Naive B cell (primary cell): Measurements from ENCODE around the gene TPRG1. TPM values are rescaled to one million over a fixed set of nuclear protein-coding genes. Genes with fewer than 3 reads are reported as not detected.

ENCODE experiments used
- ATAC-seq, 2 donors: fragments of 150-1000 bp; cut with Tn5 transposase; 2 replicates each; pipeline ENCODE4 v1.10.0; 2021; ENCODE audit warnings: low read depth in 2 of 2, mild to moderate bottlenecking in 2 of 2, moderate library complexity in 2 of 2
- DNase-seq: peaks from one replicate; pipeline ENCODE4 v3.0.0; 2022
- H3K27ac Mint-ChIP-seq, 6 donors: one replicate each; pipeline ENCODE4 v1.8.0; 2020 to 2022; ENCODE audit warnings: mild to moderate bottlenecking in 6 of 6, mixed read lengths in 6 of 6, moderate library complexity in 5 of 6, inconsistent platforms in 2 of 6
- H3K27me3 Mint-ChIP-seq, 3 donors: one replicate each; pipeline ENCODE4 v1.8.0; 2021 to 2022; ENCODE audit warnings: mixed read lengths in 3 of 3, mild to moderate bottlenecking in 1 of 3
- H3K36me3 Mint-ChIP-seq, 2 donors: one replicate each; pipeline ENCODE4 v1.8.0; 2020 to 2022; ENCODE audit warnings: mixed read lengths in 2 of 2, inconsistent platforms in 1 of 2, mild to moderate bottlenecking in 1 of 2
- H3K4me1 Mint-ChIP-seq, 3 donors: one replicate each; pipeline ENCODE4 v1.8.0; 2020 to 2022; ENCODE audit warnings: mixed read lengths in 3 of 3, inconsistent platforms in 1 of 3, mild to moderate bottlenecking in 1 of 3, moderate library complexity in 1 of 3
- H3K4me3 Mint-ChIP-seq, 8 donors: one replicate each; pipeline ENCODE4 v1.8.0; 2020 to 2022; ENCODE audit warnings: mild to moderate bottlenecking in 8 of 8, mixed read lengths in 8 of 8, moderate library complexity in 8 of 8, inconsistent platforms in 2 of 8
- H3K9me3 Mint-ChIP-seq, 7 donors: one replicate each; pipeline ENCODE4 v1.8.0; 2020 to 2022; ENCODE audit warnings: mixed read lengths in 7 of 7, mild to moderate bottlenecking in 5 of 7, inconsistent platforms in 2 of 7, moderate library complexity in 1 of 7
- polyA plus RNA-seq, 6 donors: library from polyadenylated mRNA; unstranded; fragments of 300-500 nt; fragmentation: Illumina TruSeq; gene quantifications; one replicate each; pipeline ENCODE4 v1.2.3, GENCODE V29; 2021; ENCODE audit warnings: low read depth in 6 of 6

TPRG1 gene
- polyA plus RNA-seq, result under 1 TPM in 1 of 6 donors, not detected in 5; 0.05 TPM

GRCh38 chr3:189171707-189172106 is at the start of gene TPRG1:
TSS of gene TPRG1 (plus strand) at chr3:189171971. CDS start at chr3:189207385, 35,414 bp downstream.
- DNase-seq, result no peak
- H3K36me3 Mint-ChIP-seq, result no peaks in the 10 kb centered on the region

GRCh38 chr3:189122110-189122509 is 49.7 kb upstream of the TPRG1 start:
- no peaks in the 10 kb centered on the region for H3K4me1 Mint-ChIP-seq
- peaks cover 5 to 10% (median 6%) of the 10 kb centered on the region in 3 donors for H3K27me3 Mint-ChIP-seq
- no peak for DNase-seq
- ATAC-seq, result no peak
- no peaks in the 10 kb centered on the region for H3K36me3 Mint-ChIP-seq
- peaks cover 4 to 13% (median 9%) of the 10 kb centered on the region in 7 donors for H3K9me3 Mint-ChIP-seq
- no peak overlapping the region for H3K27ac Mint-ChIP-seq
- no peak overlapping the region for H3K4me3 Mint-ChIP-seq

More at GRCh38 chr3:189171707-189172106, at the start of gene TPRG1:
- H3K27ac Mint-ChIP-seq, result no peak within 1 kb of the TSS
- H3K9me3 Mint-ChIP-seq, result no peaks in the 10 kb centered on the region
- H3K27me3 Mint-ChIP-seq, result peaks cover 0 to 23% (median 9%) of the 10 kb centered on the region in 3 donors
- H3K4me3 Mint-ChIP-seq, result no peak within 1 kb of the TSS
- no peaks in the 10 kb centered on the region for H3K4me1 Mint-ChIP-seq
- ATAC-seq, result no peak

GRCh38 chr3:189122526-189123205 is 49.1 kb upstream of the TPRG1 start:
- Mint-ChIP-seq H3K27me3 (peaks cover 6 to 9% (median 7%) of the 10 kb centered on the region in 3 donors), H3K27ac (no peak overlapping the region), H3K36me3 (no peaks in the 10 kb centered on the region), H3K4me1 (no peaks in the 10 kb centered on the region), H3K4me3 (no peak overlapping the region), H3K9me3 (peaks cover 4 to 13% (median 9%) of the 10 kb centered on the region in 7 donors)
- ATAC-seq, result no peak
- no peak for DNase-seq

- Mint-ChIP-seq H3K9me3 (peaks cover 0 to 13% (median 9%) of the 10 kb centered on the region in 7 donors), H3K27me3 (peaks cover 0 to 9% (median 3%) of the 10 kb centered on the region in 3 donors), H3K36me3 (no peaks in the 10 kb centered on the region), H3K27ac (no peak overlapping the region), H3K4me1 (no peaks in the 10 kb centered on the region), H3K4me3 (no peak overlapping the region)
- ATAC-seq, result no peak
- DNase-seq, result no peak
These were observed 48.0 kb upstream of the TPRG1 start for GRCh38 chr3:189123595-189124387.

GRCh38 chr3:189132231-189132671 is 39.5 kb upstream of the TPRG1 start:
- Mint-ChIP-seq H3K9me3 (peaks cover 0 to 5% (median 0%) of the 10 kb centered on the region in 7 donors), H3K4me3 (peak overlapping the region in 1 of 8 donors; percentile 11), H3K4me1 (no peaks in the 10 kb centered on the region), H3K36me3 (peaks cover 0 to 4% of the 10 kb centered on the region in 2 donors), H3K27ac (no peak overlapping the region), H3K27me3 (peaks cover 6 to 21% (median 9%) of the 10 kb centered on the region in 3 donors)
- DNase-seq (no peak), ATAC-seq (no peak)

- no peak for DNase-seq
- H3K36me3 Mint-ChIP-seq, result peaks cover 0 to 4% of the 10 kb centered on the region in 2 donors
- H3K27me3 Mint-ChIP-seq, result peaks cover 6 to 21% (median 6%) of the 10 kb centered on the region in 3 donors
- H3K4me3 Mint-ChIP-seq, result no peak overlapping the region
- peaks cover 0 to 5% (median 0%) of the 10 kb centered on the region in 7 donors for H3K9me3 Mint-ChIP-seq
- H3K4me1 Mint-ChIP-seq, result no peaks in the 10 kb centered on the region
- ATAC-seq, result no peak
- no peak overlapping the region for H3K27ac Mint-ChIP-seq
These were observed 38.9 kb upstream of the TPRG1 start for GRCh38 chr3:189132839-189133238.

- ATAC-seq, result no peak
- no peak for DNase-seq
- H3K4me1 Mint-ChIP-seq, result no peaks in the 10 kb centered on the region
- H3K27me3 Mint-ChIP-seq, result peaks cover 6 to 21% (median 6%) of the 10 kb centered on the region in 3 donors
- H3K36me3 Mint-ChIP-seq, result peaks cover 0 to 4% of the 10 kb centered on the region in 2 donors
- no peak overlapping the region for H3K27ac Mint-ChIP-seq
- H3K9me3 Mint-ChIP-seq, result peaks cover 0 to 5% (median 0%) of the 10 kb centered on the region in 7 donors
- H3K4me3 Mint-ChIP-seq, result no peak overlapping the region
These were observed 38.0 kb upstream of the TPRG1 start for GRCh38 chr3:189133768-189134167.

- no peak overlapping the region for H3K27ac Mint-ChIP-seq
- ATAC-seq, result no peak
These were observed 34.4 kb upstream of the TPRG1 start for GRCh38 chr3:189137416-189137815.

GRCh38 chr3:189138901-189139610 is 32.7 kb upstream of the TPRG1 start:
- no peak for ATAC-seq
- Mint-ChIP-seq H3K9me3 (no peaks in the 10 kb centered on the region), H3K4me1 (no peaks in the 10 kb centered on the region), H3K27ac (no peak overlapping the region), H3K36me3 (no peaks in the 10 kb centered on the region), H3K27me3 (peaks cover 4 to 29% (median 16%) of the 10 kb centered on the region in 3 donors), H3K4me3 (no peak overlapping the region)
- DNase-seq, result no peak

More at GRCh38 chr3:189137416-189137815, 34.4 kb upstream of the TPRG1 start:
- H3K4me1 Mint-ChIP-seq, result no peaks in the 10 kb centered on the region
- no peak for DNase-seq
- H3K27me3 Mint-ChIP-seq, result peaks cover 6 to 37% (median 12%) of the 10 kb centered on the region in 3 donors
- peaks cover 0 to 4% of the 10 kb centered on the region in 2 donors for H3K36me3 Mint-ChIP-seq
- H3K9me3 Mint-ChIP-seq, result peaks cover 0 to 5% (median 0%) of the 10 kb centered on the region in 7 donors
- no peak overlapping the region for H3K4me3 Mint-ChIP-seq

GRCh38 chr3:189139611-189139940 is 32.2 kb upstream of the TPRG1 start:
- Mint-ChIP-seq H3K9me3 (no peaks in the 10 kb centered on the region), H3K4me1 (peaks cover 0 to 2% (median 0%) of the 10 kb centered on the region in 3 donors), H3K27ac (no peak overlapping the region), H3K4me3 (no peak overlapping the region), H3K36me3 (no peaks in the 10 kb centered on the region), H3K27me3 (peaks cover 9 to 32% (median 16%) of the 10 kb centered on the region in 3 donors)
- ATAC-seq (no peak), DNase-seq (no peak)

GRCh38 chr3:189142527-189142926 is 29.2 kb upstream of the TPRG1 start:
- no peak overlapping the region for H3K27ac Mint-ChIP-seq
- peaks cover 14 to 37% (median 24%) of the 10 kb centered on the region in 3 donors for H3K27me3 Mint-ChIP-seq
- peaks cover 0 to 3% (median 0%) of the 10 kb centered on the region in 3 donors for H3K4me1 Mint-ChIP-seq
- no peak overlapping the region for H3K4me3 Mint-ChIP-seq
- DNase-seq, result no peak
- no peaks in the 10 kb centered on the region for H3K9me3 Mint-ChIP-seq
- ATAC-seq, result no peak
- no peaks in the 10 kb centered on the region for H3K36me3 Mint-ChIP-seq

GRCh38 chr3:189143321-189143720 is 28.4 kb upstream of the TPRG1 start:
- H3K4me3 Mint-ChIP-seq, result no peak overlapping the region
- ATAC-seq (no peak), DNase-seq (no peak)
- H3K27ac Mint-ChIP-seq, result no peak overlapping the region
- peaks cover 0 to 3% (median 0%) of the 10 kb centered on the region in 3 donors for H3K4me1 Mint-ChIP-seq
- H3K9me3 Mint-ChIP-seq, result no peaks in the 10 kb centered on the region
- H3K36me3 Mint-ChIP-seq, result no peaks in the 10 kb centered on the region
- H3K27me3 Mint-ChIP-seq, result peaks cover 20 to 37% (median 32%) of the 10 kb centered on the region in 3 donors

GRCh38 chr3:189143771-189144170 is 28.0 kb upstream of the TPRG1 start:
- no peak overlapping the region for H3K4me3 Mint-ChIP-seq
- H3K4me1 Mint-ChIP-seq, result peaks cover 0 to 3% (median 0%) of the 10 kb centered on the region in 3 donors
- H3K36me3 Mint-ChIP-seq, result no peaks in the 10 kb centered on the region
- H3K27ac Mint-ChIP-seq, result no peak overlapping the region
- no peaks in the 10 kb centered on the region for H3K9me3 Mint-ChIP-seq
- H3K27me3 Mint-ChIP-seq, result peaks cover 21 to 37% (median 32%) of the 10 kb centered on the region in 3 donors
- ATAC-seq (no peak), DNase-seq (no peak)
